Measurements from ENCODE around the gene ZNF438.

GRCh38 chr10:31055573-31056251 is 24.0 kb upstream of the ZNF438 start:
- TF ChIP-seq ZNF384 (IDR thresholded peaks at IDR 0.05) = no peak
- TF ChIP-seq FOXM1 (IDR thresholded peaks at IDR 0.05; ENCODE audit: borderline replicate concordance) = no peak
- TF ChIP-seq SP1 (IDR thresholded peaks at IDR 0.05) = no peak
- TF ChIP-seq CTBP1 (IDR thresholded peaks at IDR 0.05; ENCODE audit: borderline replicate concordance) = no peak
- TF ChIP-seq, protein P1, sequence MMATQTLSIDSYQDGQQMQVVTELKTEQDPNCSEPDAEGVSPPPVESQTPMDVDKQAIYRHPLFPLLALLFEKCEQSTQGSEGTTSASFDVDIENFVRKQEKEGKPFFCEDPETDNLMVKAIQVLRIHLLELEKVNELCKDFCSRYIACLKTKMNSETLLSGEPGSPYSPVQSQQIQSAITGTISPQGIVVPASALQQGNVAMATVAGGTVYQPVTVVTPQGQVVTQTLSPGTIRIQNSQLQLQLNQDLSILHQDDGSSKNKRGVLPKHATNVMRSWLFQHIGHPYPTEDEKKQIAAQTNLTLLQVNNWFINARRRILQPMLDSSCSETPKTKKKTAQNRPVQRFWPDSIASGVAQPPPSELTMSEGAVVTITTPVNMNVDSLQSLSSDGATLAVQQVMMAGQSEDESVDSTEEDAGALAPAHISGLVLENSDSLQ (IDR thresholded peaks at IDR 0.05) = no peak
- TF ChIP-seq BHLHE40 (IDR thresholded peaks at IDR 0.05; ENCODE audit: borderline replicate concordance) = no peak
- no peak for TF ChIP-seq ARNT (IDR thresholded peaks at IDR 0.05)
- TF ChIP-seq SUZ12 (IDR thresholded peaks at IDR 0.05) = no peak
- TF ChIP-seq ELF4 (IDR thresholded peaks at IDR 0.05) = no peak
- TF ChIP-seq NFRKB (IDR thresholded peaks at IDR 0.05) = no peak
- TF ChIP-seq FOXA1 (IDR thresholded peaks at IDR 0.05) = no peak
